Neural progenitor cell (in vitro differentiated cells): ENCODE data around the gene SLC35E3. TPM values are rescaled to one million over a fixed set of nuclear protein-coding genes. Genes with fewer than 3 reads are reported as not detected.

Experiments
- DNase-seq: peaks from one replicate; pipeline ENCODE4 v3.0.0-alpha.2; 2016; ENCODE audit warnings: low spot score
- H2AFZ ChIP-seq: fragments of 200-600 bp; sonication (generic); replicated peaks from 2 replicates; pipeline ENCODE4 v1.6.1; 2016; ENCODE audit warnings: antibody characterized with exemption
- H3F3A ChIP-seq: fragments of 200-600 bp; sonication (generic); 2 replicates; pipeline ENCODE4 v1.6.1; 2016; ENCODE audit warnings: antibody characterized with exemption, low read depth
- H3K27ac ChIP-seq: fragments of 200-600 bp; sonication (generic); 2 replicates; pipeline ENCODE4 v1.5.1; 2016; ENCODE audit warnings: mild to moderate bottlenecking
- H3K27me3 ChIP-seq: fragments of 200-600 bp; sonication (generic); 2 replicates; pipeline ENCODE4 v1.6.1; 2016; ENCODE audit warnings: mild to moderate bottlenecking, moderate library complexity
- H3K36me3 ChIP-seq: fragments of 200-600 bp; sonication (generic); 2 replicates; pipeline ENCODE4 v1.5.1; 2016
- H3K4me1 ChIP-seq: fragments of 200-600 bp; sonication (generic); 2 replicates; pipeline ENCODE4 v1.6.1; 2016; ENCODE audit warnings: mixed run types
- H3K4me2 ChIP-seq: fragments of 200-600 bp; sonication (generic); 2 replicates; pipeline ENCODE4 v1.6.1; 2016
- H3K4me3 ChIP-seq: fragments of 200-600 bp; sonication (generic); 2 replicates; pipeline ENCODE4 v1.5.1; 2016
- H3K79me2 ChIP-seq: fragments of 200-600 bp; sonication (generic); 2 replicates; pipeline ENCODE4 v1.6.1; 2016; ENCODE audit warnings: low read depth
- H3K9ac ChIP-seq: fragments of 200-600 bp; sonication (generic); 2 replicates; pipeline ENCODE4 v1.6.1; 2016
- H3K9me3 ChIP-seq: fragments of 200-600 bp; sonication (generic); 2 replicates; pipeline ENCODE4 v1.5.1; 2016; ENCODE audit warnings: low read depth
- H4K20me1 ChIP-seq: fragments of 200-600 bp; sonication (generic); 2 replicates; pipeline ENCODE4 v1.6.1; 2016; ENCODE audit warnings: low read depth
- H3K27ac Mint-ChIP-seq: 3 replicates; pipeline ENCODE4 v1.8.0; 2021; ENCODE audit warnings: mixed read lengths
- H3K27me3 Mint-ChIP-seq: 2 replicates; pipeline ENCODE4 v1.8.0; 2022; ENCODE audit warnings: low read depth, mild to moderate bottlenecking, inconsistent platforms, moderate library complexity, mixed read lengths; ENCODE audit not compliant: insufficient read depth
- H3K36me3 Mint-ChIP-seq: 3 replicates; pipeline ENCODE4 v1.8.0; 2021; ENCODE audit warnings: mixed read lengths
- H3K4me1 Mint-ChIP-seq: 3 replicates; pipeline ENCODE4 v1.8.0; 2021; ENCODE audit warnings: mixed read lengths
- H3K4me3 Mint-ChIP-seq: 3 replicates; pipeline ENCODE4 v1.8.0; 2021; ENCODE audit warnings: mild to moderate bottlenecking, moderate library complexity, mixed read lengths
- H3K9me3 Mint-ChIP-seq: 3 replicates; pipeline ENCODE4 v1.8.0; 2020; ENCODE audit warnings: mixed read lengths
- EZH2 ChIP-seq: fragments of 200-600 bp; sonication (generic); IDR thresholded peaks from 2 replicates; pipeline ENCODE4 v1.6.1; 2017; ENCODE audit warnings: antibody characterized with exemption, mild to moderate bottlenecking, moderate library complexity
- EZH2phosphoT487 ChIP-seq: fragments of 200-600 bp; sonication (generic); IDR thresholded peaks from 2 replicates; pipeline ENCODE4 v1.6.1; 2017; ENCODE audit warnings: antibody characterized with exemption
- total RNA-seq: library from RNA; depleted of rRNA; stranded (reverse); fragments of >200 nt; gene quantifications from 2 replicates; pipeline ENCODE4 v1.2.3, GENCODE V29; 2015; ENCODE audit warnings: low replicate concordance
- TF ChIP-seq, protein P1 (sequence below): fragments of 200-600 bp; sonication (generic); IDR thresholded peaks from 2 replicates; pipeline ENCODE4 v1.5.1; 2017; ENCODE audit warnings: antibody characterized with exemption, mild to moderate bottlenecking

The SLC35E3 gene
- total RNA-seq, 1 donor from 2014 or later: 1.5 TPM

- H3K4me1 Mint-ChIP-seq: no peaks in the 10 kb centered on the region
- H3F3A ChIP-seq: peaks cover 4% of the 10 kb centered on the region
- DNase-seq: no peak
Observed at GRCh38 chr12:68785358-68785757, 39.4 kb downstream of the SLC35E3 start.

GRCh38 chr12:68785823-68786222, 39.8 kb downstream of the SLC35E3 start:
- H3K27ac Mint-ChIP-seq: no peak overlapping the region
- no peaks in the 10 kb centered on the region for H3K4me1 Mint-ChIP-seq
- Histone ChIP-seq H3F3A (peaks cover 4% of the 10 kb centered on the region), H3K79me2 (no peaks in the 10 kb centered on the region), H3K9ac (no peak overlapping the region), H3K4me1 (peaks cover 6% of the 10 kb centered on the region), H3K4me2 (no peak overlapping the region), H3K9me3 (no peaks in the 10 kb centered on the region), H4K20me1 (no peaks in the 10 kb centered on the region), H2AFZ (no peak overlapping the region), H3K27me3 (no peaks in the 10 kb centered on the region), H3K4me3 (no peak overlapping the region), H3K36me3 (no peaks in the 10 kb centered on the region), H3K27ac (no peak overlapping the region)
- TF ChIP-seq EZH2: no peak
- TF ChIP-seq, protein P1, sequence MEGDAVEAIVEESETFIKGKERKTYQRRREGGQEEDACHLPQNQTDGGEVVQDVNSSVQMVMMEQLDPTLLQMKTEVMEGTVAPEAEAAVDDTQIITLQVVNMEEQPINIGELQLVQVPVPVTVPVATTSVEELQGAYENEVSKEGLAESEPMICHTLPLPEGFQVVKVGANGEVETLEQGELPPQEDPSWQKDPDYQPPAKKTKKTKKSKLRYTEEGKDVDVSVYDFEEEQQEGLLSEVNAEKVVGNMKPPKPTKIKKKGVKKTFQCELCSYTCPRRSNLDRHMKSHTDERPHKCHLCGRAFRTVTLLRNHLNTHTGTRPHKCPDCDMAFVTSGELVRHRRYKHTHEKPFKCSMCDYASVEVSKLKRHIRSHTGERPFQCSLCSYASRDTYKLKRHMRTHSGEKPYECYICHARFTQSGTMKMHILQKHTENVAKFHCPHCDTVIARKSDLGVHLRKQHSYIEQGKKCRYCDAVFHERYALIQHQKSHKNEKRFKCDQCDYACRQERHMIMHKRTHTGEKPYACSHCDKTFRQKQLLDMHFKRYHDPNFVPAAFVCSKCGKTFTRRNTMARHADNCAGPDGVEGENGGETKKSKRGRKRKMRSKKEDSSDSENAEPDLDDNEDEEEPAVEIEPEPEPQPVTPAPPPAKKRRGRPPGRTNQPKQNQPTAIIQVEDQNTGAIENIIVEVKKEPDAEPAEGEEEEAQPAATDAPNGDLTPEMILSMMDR: no peak
- no peak for TF ChIP-seq EZH2phosphoT487
- no peaks in the 10 kb centered on the region for H3K36me3 Mint-ChIP-seq
- no peak overlapping the region for H3K4me3 Mint-ChIP-seq
- H3K27me3 Mint-ChIP-seq: no peaks in the 10 kb centered on the region
- no peak for DNase-seq
- no peaks in the 10 kb centered on the region for H3K9me3 Mint-ChIP-seq

More at GRCh38 chr12:68785358-68785757, 39.4 kb downstream of the SLC35E3 start:
- no peaks in the 10 kb centered on the region for H4K20me1 ChIP-seq
- H3K4me2 ChIP-seq: no peak overlapping the region
- H3K27ac ChIP-seq: no peak overlapping the region
- no peaks in the 10 kb centered on the region for H3K9me3 Mint-ChIP-seq
- H2AFZ ChIP-seq: no peak overlapping the region
- no peaks in the 10 kb centered on the region for H3K79me2 ChIP-seq
- no peak overlapping the region for H3K4me3 ChIP-seq
- TF ChIP-seq, protein P1: no peak
- TF ChIP-seq EZH2: no peak
- TF ChIP-seq EZH2phosphoT487: no peak
- no peak overlapping the region for H3K4me3 Mint-ChIP-seq
- H3K9me3 ChIP-seq: no peaks in the 10 kb centered on the region
- no peaks in the 10 kb centered on the region for H3K36me3 Mint-ChIP-seq
- peaks cover 6% of the 10 kb centered on the region for H3K4me1 ChIP-seq
- H3K27ac Mint-ChIP-seq: no peak overlapping the region
- no peak overlapping the region for H3K9ac ChIP-seq
- H3K27me3 ChIP-seq: no peaks in the 10 kb centered on the region
- no peaks in the 10 kb centered on the region for H3K36me3 ChIP-seq
- H3K27me3 Mint-ChIP-seq: no peaks in the 10 kb centered on the region

DNA sequence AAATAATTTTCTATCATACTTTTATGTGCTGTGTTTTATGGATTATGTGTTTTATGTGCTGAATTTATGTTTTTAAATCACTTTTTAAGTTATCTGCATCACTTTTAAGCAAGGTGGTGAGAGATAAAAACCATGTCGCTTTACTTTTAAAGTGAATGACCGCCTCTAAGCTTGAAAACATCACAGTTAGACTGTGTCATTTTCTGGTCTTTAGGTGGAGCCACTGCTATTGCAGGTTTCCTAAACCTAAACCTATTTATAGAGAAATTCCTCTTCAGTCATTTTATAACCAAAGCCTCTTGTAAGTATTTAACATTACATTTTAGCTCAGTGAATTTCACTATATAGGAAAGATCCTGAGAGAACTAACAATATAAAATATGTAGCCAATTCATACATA, 41.0 kb downstream of the SLC35E3 start:
- Mint-ChIP-seq H3K27me3 (peaks cover 2% of the 10 kb centered on the region), H3K27ac (no peak overlapping the region), H3K4me1 (no peaks in the 10 kb centered on the region), H3K36me3 (no peaks in the 10 kb centered on the region), H3K4me3 (no peak overlapping the region), H3K9me3 (no peaks in the 10 kb centered on the region)
- Histone ChIP-seq H3K27ac (peak overlapping the region; percentile 83), H4K20me1 (no peaks in the 10 kb centered on the region), H2AFZ (no peak overlapping the region), H3K36me3 (no peaks in the 10 kb centered on the region), H3K4me2 (no peak overlapping the region), H3K27me3 (no peaks in the 10 kb centered on the region), H3K4me1 (peaks cover 6% of the 10 kb centered on the region), H3K79me2 (no peaks in the 10 kb centered on the region), H3K9ac (no peak overlapping the region), H3F3A (peaks cover 4% of the 10 kb centered on the region), H3K4me3 (no peak overlapping the region), H3K9me3 (no peaks in the 10 kb centered on the region)
- DNase-seq: no peak
- TF ChIP-seq EZH2phosphoT487 (no peak), EZH2 (no peak)
- TF ChIP-seq, protein P1: no peak
